Neural cell (in vitro differentiated cells): ENCODE results near the gene NUTF2. TPM values are rescaled to one million over a fixed set of nuclear protein-coding genes. Genes with fewer than 3 reads are reported as not detected.
A peak's percentile ranks its signal among the peaks of the same experiment; 100 is the strongest.

Experiments
- H2AFZ ChIP-seq: fragments of 200-600, 300-800 bp; sonication (generic), shearing (Covaris generic); 2 replicates; pipeline ENCODE4 v1.6.0; 2014; ENCODE audit warnings: low read depth, mild to moderate bottlenecking, antibody characterized with exemption, low read length, moderate library complexity
- H3F3A ChIP-seq: fragments of 200-600 bp; shearing (Covaris generic); 2 replicates; pipeline ENCODE4 v1.6.1; 2016; ENCODE audit warnings: mild to moderate bottlenecking, moderate library complexity, mixed read lengths, antibody characterized with exemption, low read length; ENCODE audit not compliant: insufficient read depth, poor library complexity, severe bottlenecking
- H3K27ac ChIP-seq: fragments of 200-600, 300-800 bp; sonication (generic), shearing (Covaris generic); 2 replicates; pipeline ENCODE4 v1.5.1; 2014; ENCODE audit warnings: mild to moderate bottlenecking, low read length, moderate library complexity
- H3K27me3 ChIP-seq: fragments of 300-800, 200-600 bp; sonication (generic), shearing (Covaris generic); 2 replicates; pipeline ENCODE4 v1.6.0; 2014; ENCODE audit warnings: mild to moderate bottlenecking, low read depth, low read length, moderate library complexity; ENCODE audit not compliant: insufficient read depth
- H3K36me3 ChIP-seq: fragments of 300-800, 200-600 bp; sonication (generic), shearing (Covaris generic); 2 replicates; pipeline ENCODE4 v1.5.1; 2014; ENCODE audit warnings: mild to moderate bottlenecking, antibody characterized with exemption, low read length, moderate library complexity; ENCODE audit not compliant: insufficient read depth
- H3K4me2 ChIP-seq: fragments of 300-800, 200-600 bp; sonication (generic), shearing (Covaris generic); 2 replicates; pipeline ENCODE4 v1.6.0; 2014; ENCODE audit warnings: mild to moderate bottlenecking, low read length
- H3K4me3 ChIP-seq: fragments of 300-800, 200-600 bp; sonication (generic), shearing (Covaris generic); 2 replicates; pipeline ENCODE4 v1.5.1; 2014; ENCODE audit warnings: mild to moderate bottlenecking, low read length, moderate library complexity
- H3K79me2 ChIP-seq: fragments of 200-600 bp; shearing (Covaris generic); replicated peaks from 2 replicates; pipeline ENCODE4 v1.6.0; 2014; ENCODE audit warnings: mild to moderate bottlenecking, low read length, moderate library complexity; ENCODE audit not compliant: insufficient read depth
- H3K9ac ChIP-seq: fragments of 300-800, 200-600 bp; sonication (generic), shearing (Covaris generic); 2 replicates; pipeline ENCODE4 v1.6.1; 2016; ENCODE audit warnings: mild to moderate bottlenecking, low read length, mixed read lengths
- H3K9me2 ChIP-seq: fragments of 200-600 bp; shearing (Covaris generic); 2 replicates; pipeline ENCODE4 v1.6.1; 2016; ENCODE audit warnings: mild to moderate bottlenecking, low read length, mixed read lengths; ENCODE audit not compliant: insufficient read depth
- H3K9me3 ChIP-seq: fragments of 200-600, 300-800 bp; sonication (generic), shearing (Covaris generic); 2 replicates; pipeline ENCODE4 v1.6.1; 2016; ENCODE audit warnings: mild to moderate bottlenecking, mixed run types, low read length, moderate library complexity, mixed read lengths
- H4K20me1 ChIP-seq: fragments of 200-600 bp; shearing (Covaris generic); 2 replicates; pipeline ENCODE4 v1.6.1; 2016; ENCODE audit warnings: mild to moderate bottlenecking, mixed run types; ENCODE audit not compliant: insufficient read depth
- EP300 ChIP-seq: fragments of 450-650 bp; conservative IDR thresholded peaks from 2 replicates; pipeline ENCODE4 v1.6.1; 2014; ENCODE audit warnings: antibody characterized with exemption, mild to moderate bottlenecking, moderate library complexity; ENCODE audit not compliant: poor library complexity, severe bottlenecking
- EZH2 ChIP-seq: fragments of 200-600, 300-800 bp; shearing (Covaris generic), sonication (generic); IDR thresholded peaks from 2 replicates; pipeline ENCODE4 v1.6.1; 2014; ENCODE audit warnings: antibody characterized with exemption, low read length, borderline replicate concordance, mild to moderate bottlenecking; ENCODE audit not compliant: insufficient read depth, poor library complexity, severe bottlenecking
- MXI1 ChIP-seq: fragments of 450-650 bp; conservative IDR thresholded peaks from 2 replicates; pipeline ENCODE4 v1.6.1; 2014; ENCODE audit warnings: antibody characterized with exemption, mild to moderate bottlenecking; ENCODE audit not compliant: poor library complexity, severe bottlenecking
- POLR2AphosphoS5 ChIP-seq: IDR thresholded peaks from 2 replicates; pipeline ENCODE4 v1.6.1; 2012
- RAD21 ChIP-seq: fragments of 450-650 bp; conservative IDR thresholded peaks from 2 replicates; pipeline ENCODE4 v1.6.1; 2014; ENCODE audit warnings: antibody characterized with exemption, mild to moderate bottlenecking, moderate library complexity
- SMC3 ChIP-seq: fragments of 450-650 bp; conservative IDR thresholded peaks from 2 replicates; pipeline ENCODE4 v1.6.1; 2014; ENCODE audit warnings: antibody characterized with exemption, mild to moderate bottlenecking, moderate library complexity; ENCODE audit not compliant: poor library complexity
- TAF1 ChIP-seq: IDR thresholded peaks from 2 replicates; pipeline ENCODE4 v1.6.1; 2012; ENCODE audit warnings: low read depth
- polyA plus RNA-seq: library from polyadenylated mRNA; depleted of rRNA; stranded (reverse); fragments of >200 nt; gene quantifications from 2 replicates; pipeline ENCODE4 v1.2.3, GENCODE V29; 2014
- TF ChIP-seq, protein P1 (sequence below): fragments of 450-650 bp; IDR thresholded peaks from 2 replicates; pipeline ENCODE4 v1.5.1; 2014; ENCODE audit warnings: antibody characterized with exemption, mild to moderate bottlenecking, moderate library complexity; ENCODE audit not compliant: poor library complexity, severe bottlenecking
- TF ChIP-seq, protein P2 (sequence below): IDR thresholded peaks from 2 replicates; pipeline ENCODE4 v1.6.1; 2012; ENCODE audit warnings: borderline replicate concordance

Gene NUTF2
- polyA plus RNA-seq, 1 donor from 2014 or later = 98.6 TPM

DNA sequence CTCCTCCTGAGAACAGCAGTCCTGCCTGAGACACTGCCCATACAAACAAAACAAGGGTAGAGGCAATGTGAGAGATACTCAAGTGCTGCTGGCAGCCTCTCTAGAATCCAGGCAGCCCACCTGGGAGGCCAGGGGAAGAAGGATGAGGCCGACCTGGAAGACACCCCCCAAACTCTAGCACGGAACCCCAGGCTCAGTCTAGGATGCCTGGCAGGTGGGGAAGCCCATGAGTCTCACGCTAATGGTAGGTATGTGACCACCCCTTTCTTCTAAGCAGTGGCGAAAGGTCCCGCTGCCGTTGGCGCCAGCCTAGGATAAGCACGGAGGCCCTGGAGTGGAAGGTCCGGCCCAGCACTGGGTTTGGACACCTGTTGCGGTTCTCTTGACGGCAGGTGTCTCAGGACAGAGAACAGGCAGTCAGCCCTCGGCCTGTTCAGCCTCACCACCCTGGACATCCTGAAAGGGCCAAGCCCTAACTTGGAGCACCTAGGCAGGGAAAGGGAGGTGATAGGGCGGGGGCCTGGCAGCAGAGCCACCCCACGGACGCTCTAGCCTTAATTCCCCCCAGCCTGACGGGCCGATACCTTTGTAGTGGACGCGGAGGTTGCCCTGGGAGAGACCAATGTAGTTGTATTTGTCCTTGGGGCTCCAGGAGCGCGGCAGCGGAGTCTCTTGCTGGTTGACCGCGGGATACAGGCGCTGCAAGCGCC lies 40.9 kb upstream of the NUTF2 start:
- peak overlapping the region; percentile 83 for H3K4me2 ChIP-seq
- no peaks in the 10 kb centered on the region for H3K9me2 ChIP-seq
- peak; percentile 28 for TF ChIP-seq RAD21
- TF ChIP-seq, protein P1, sequence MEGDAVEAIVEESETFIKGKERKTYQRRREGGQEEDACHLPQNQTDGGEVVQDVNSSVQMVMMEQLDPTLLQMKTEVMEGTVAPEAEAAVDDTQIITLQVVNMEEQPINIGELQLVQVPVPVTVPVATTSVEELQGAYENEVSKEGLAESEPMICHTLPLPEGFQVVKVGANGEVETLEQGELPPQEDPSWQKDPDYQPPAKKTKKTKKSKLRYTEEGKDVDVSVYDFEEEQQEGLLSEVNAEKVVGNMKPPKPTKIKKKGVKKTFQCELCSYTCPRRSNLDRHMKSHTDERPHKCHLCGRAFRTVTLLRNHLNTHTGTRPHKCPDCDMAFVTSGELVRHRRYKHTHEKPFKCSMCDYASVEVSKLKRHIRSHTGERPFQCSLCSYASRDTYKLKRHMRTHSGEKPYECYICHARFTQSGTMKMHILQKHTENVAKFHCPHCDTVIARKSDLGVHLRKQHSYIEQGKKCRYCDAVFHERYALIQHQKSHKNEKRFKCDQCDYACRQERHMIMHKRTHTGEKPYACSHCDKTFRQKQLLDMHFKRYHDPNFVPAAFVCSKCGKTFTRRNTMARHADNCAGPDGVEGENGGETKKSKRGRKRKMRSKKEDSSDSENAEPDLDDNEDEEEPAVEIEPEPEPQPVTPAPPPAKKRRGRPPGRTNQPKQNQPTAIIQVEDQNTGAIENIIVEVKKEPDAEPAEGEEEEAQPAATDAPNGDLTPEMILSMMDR = no peak
- TF ChIP-seq TAF1 = no peak
- H3K4me3 ChIP-seq = peak overlapping the region; percentile 76
- H3K9me3 ChIP-seq = no peaks in the 10 kb centered on the region
- no peaks in the 10 kb centered on the region for H3F3A ChIP-seq
- H3K27me3 ChIP-seq = no peaks in the 10 kb centered on the region
- no peaks in the 10 kb centered on the region for H4K20me1 ChIP-seq
- peaks cover 51% of the 10 kb centered on the region for H3K79me2 ChIP-seq
- peak overlapping the region; percentile 92 for H3K9ac ChIP-seq
- H3K27ac ChIP-seq = peak overlapping the region; percentile 74
- H3K36me3 ChIP-seq = no peaks in the 10 kb centered on the region
- H2AFZ ChIP-seq = peak overlapping the region; percentile 88

DNA sequence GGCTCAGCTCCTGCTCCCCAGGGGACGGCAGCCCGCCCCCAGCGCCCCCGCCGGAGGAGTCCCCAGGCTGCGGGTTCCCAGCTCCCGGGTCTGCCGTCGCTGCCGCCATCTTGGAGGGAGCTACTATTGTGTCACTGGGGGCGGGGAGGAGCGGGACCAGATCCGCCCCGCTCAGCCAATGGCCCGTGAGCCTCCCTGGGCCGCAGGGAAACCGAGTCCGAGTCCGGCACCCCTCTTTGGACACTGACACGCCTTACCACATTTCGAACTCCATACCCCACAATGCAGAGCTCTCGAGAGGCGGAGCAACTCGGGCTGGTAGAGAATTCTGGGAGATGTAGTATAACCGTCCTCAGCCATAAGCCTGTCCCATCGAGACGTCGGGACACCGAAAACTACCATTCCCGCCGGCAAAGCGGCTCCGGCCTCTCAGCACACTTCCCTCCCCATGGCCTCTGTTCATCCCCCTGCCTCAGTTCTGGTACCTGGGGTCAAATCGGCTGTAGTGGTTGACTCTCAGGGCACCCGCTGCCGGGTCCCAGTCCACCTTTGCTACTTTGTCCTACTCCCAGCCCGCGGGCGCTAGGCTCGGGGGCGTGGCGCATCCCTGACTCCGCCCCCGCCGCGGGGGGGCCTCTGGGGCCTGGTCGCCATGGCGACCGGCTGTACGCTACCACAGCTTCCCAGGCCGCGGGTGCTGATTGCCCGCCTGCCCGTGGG lies 40.1 kb upstream of the NUTF2 start, which contains the start of the genes RANBP10 and TSNAXIP1:
TSS of gene RANBP10 (minus strand) at position 133 of the 720 bp plus-strand sequence. CDS start at position 109, 24 bp downstream.
TSS of gene TSNAXIP1 (plus strand) at position 462 of the 720 bp plus-strand sequence. CDS start 261 bp downstream, outside the sequence.
- H3K9ac ChIP-seq = peak within 1 kb of the TSS; percentile 92
- peak within 1 kb of the TSS; percentile 83 for H3K4me2 ChIP-seq
- no peaks in the 10 kb centered on the region for H3K27me3 ChIP-seq
- H3F3A ChIP-seq = no peaks in the 10 kb centered on the region
- H3K9me2 ChIP-seq = no peaks in the 10 kb centered on the region
- H3K4me3 ChIP-seq = peak within 1 kb of the TSS; percentile 76
- H3K27ac ChIP-seq = peak within 1 kb of the TSS; percentile 81
- H3K79me2 ChIP-seq = peaks cover 44% of the 10 kb centered on the region
- H4K20me1 ChIP-seq = no peaks in the 10 kb centered on the region
- no peaks in the 10 kb centered on the region for H3K36me3 ChIP-seq
- TF ChIP-seq, protein P1 = no peak
- TF ChIP-seq, protein P2, sequence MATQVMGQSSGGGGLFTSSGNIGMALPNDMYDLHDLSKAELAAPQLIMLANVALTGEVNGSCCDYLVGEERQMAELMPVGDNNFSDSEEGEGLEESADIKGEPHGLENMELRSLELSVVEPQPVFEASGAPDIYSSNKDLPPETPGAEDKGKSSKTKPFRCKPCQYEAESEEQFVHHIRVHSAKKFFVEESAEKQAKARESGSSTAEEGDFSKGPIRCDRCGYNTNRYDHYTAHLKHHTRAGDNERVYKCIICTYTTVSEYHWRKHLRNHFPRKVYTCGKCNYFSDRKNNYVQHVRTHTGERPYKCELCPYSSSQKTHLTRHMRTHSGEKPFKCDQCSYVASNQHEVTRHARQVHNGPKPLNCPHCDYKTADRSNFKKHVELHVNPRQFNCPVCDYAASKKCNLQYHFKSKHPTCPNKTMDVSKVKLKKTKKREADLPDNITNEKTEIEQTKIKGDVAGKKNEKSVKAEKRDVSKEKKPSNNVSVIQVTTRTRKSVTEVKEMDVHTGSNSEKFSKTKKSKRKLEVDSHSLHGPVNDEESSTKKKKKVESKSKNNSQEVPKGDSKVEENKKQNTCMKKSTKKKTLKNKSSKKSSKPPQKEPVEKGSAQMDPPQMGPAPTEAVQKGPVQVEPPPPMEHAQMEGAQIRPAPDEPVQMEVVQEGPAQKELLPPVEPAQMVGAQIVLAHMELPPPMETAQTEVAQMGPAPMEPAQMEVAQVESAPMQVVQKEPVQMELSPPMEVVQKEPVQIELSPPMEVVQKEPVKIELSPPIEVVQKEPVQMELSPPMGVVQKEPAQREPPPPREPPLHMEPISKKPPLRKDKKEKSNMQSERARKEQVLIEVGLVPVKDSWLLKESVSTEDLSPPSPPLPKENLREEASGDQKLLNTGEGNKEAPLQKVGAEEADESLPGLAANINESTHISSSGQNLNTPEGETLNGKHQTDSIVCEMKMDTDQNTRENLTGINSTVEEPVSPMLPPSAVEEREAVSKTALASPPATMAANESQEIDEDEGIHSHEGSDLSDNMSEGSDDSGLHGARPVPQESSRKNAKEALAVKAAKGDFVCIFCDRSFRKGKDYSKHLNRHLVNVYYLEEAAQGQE = peak; percentile 99
- peak; percentile 95 for TF ChIP-seq MXI1
- no peak for TF ChIP-seq EZH2
- peak; percentile 100 for TF ChIP-seq TAF1
- TF ChIP-seq POLR2AphosphoS5 = peak; percentile 93
- TF ChIP-seq RAD21 = no peak
- no peak for TF ChIP-seq SMC3
- TF ChIP-seq EP300 = no peak
- peak within 1 kb of the TSS; percentile 88 for H2AFZ ChIP-seq
- no peaks in the 10 kb centered on the region for H3K9me3 ChIP-seq
